Kidney (tissue), 14 donors: Measurements from ENCODE around the gene POPDC3. TPM values are rescaled to one million over a fixed set of nuclear protein-coding genes. Genes with fewer than 3 reads are reported as not detected.
"Not testable (repeated sequence)": the region's sequence is repeated elsewhere in the genome, so short reads cannot be mapped to it uniquely, and the experiment has no call there.

Experiments used
- DNase-seq, 5 donors: peaks; one replicate each; pipeline ENCODE4 v3.0.0-alpha.2; 2013 to 2020
- FAIRE-seq: peaks from 2 replicates; lab custom pipeline; 2012; peaks lifted over from hg19 to GRCh38; lab: Jason Lieb, UNC
- H3K27ac ChIP-seq, 2 donors: one replicate each; pipeline ENCODE4 v1.7.0; 2013; ENCODE audit warnings: low read depth in 2 of 2, low read length in 2 of 2, inconsistent platforms in 1 of 2
- H3K27me3 ChIP-seq: one replicate; pipeline ENCODE4 v1.7.1; 2013; ENCODE audit warnings: low read length, inconsistent platforms; ENCODE audit not compliant: control insufficient read depth, insufficient read depth
- H3K36me3 ChIP-seq, 3 donors: one replicate each; pipeline versions ENCODE4 v1.7.0 to v1.7.1; 2013; ENCODE audit warnings: low read length in 3 of 3, control low read depth in 1 of 3, inconsistent platforms in 1 of 3; ENCODE audit not compliant: insufficient read depth in 3 of 3, control insufficient read depth in 2 of 3
- H3K4me1 ChIP-seq, 3 donors: one replicate each; pipeline versions ENCODE4 v1.7.0 to v1.7.1; 2013; ENCODE audit warnings: low read length in 3 of 3, inconsistent platforms in 1 of 3, low read depth in 1 of 3; ENCODE audit not compliant: control insufficient read depth in 2 of 3, insufficient read depth in 2 of 3
- H3K4me3 ChIP-seq, 3 donors: one replicate each; pipeline versions ENCODE4 v1.7.0 to v1.8.1; 2013; ENCODE audit warnings: low read length in 3 of 3, control low read depth in 1 of 3, inconsistent platforms in 1 of 3
- H3K9ac ChIP-seq, 3 donors: one replicate each; pipeline versions ENCODE4 v1.7.0 to v1.7.1; 2013; ENCODE audit warnings: low read length in 3 of 3, control low read depth in 1 of 3, inconsistent platforms in 1 of 3
- H3K9me3 ChIP-seq, 3 donors: one replicate each; pipeline versions ENCODE4 v1.7.0 to v1.7.1; 2013; ENCODE audit warnings: low read length in 3 of 3, control low read depth in 1 of 3, inconsistent platforms in 1 of 3; ENCODE audit not compliant: control insufficient read depth in 2 of 3, insufficient read depth in 1 of 3
- intact Hi-C: fragments of 100-400 bp; cut with DNase I; formaldehyde crosslinking; loops from one replicate; pipeline ENCODE4 v1.11.1; 2022
- polyA plus RNA-seq: library from polyadenylated mRNA; stranded (reverse); fragments of 350-450 nt; fragmentation: Illumina TruSeq; extraction: RNeasy Lipid Tissue Mini Kit (QIAGEN cat#74804); gene quantifications from one replicate; pipeline ENCODE4 v1.2.3, GENCODE V29; 2014; ENCODE audit warnings: low read depth, low replicate concordance; ENCODE audit not compliant: insufficient read depth
- total RNA-seq: library from RNA; stranded (reverse); fragmentation: NEBNext Ultra II Directional; extraction: Animal tissue kit (Norgen Biotek cat#: 25700); gene quantifications from one replicate; pipeline ENCODE4 v1.2.1, GENCODE V29; 2021
- TF ChIP-seq, protein P1 (sequence below): IDR thresholded peaks from 3 replicates; pipeline ENCODE4 v1.5.1; 2012; ENCODE audit warnings: mild to moderate bottlenecking, moderate library complexity, borderline replicate concordance; ENCODE audit not compliant: insufficient read depth; ENCODE audit errors: extremely low read depth
- donor health status: control.
- donor health status: control.
- donor health status: control.
- donor health status: control.
- donor health status: control.
- donor health status: DM: yes; HTN: yes; CAD: no.
- donor health status: Normal renal cell carcinoma (clear cell type).

Gene POPDC3
- total and polyA plus RNA-seq, 2 donors from 2014 or later = not detected

DNA sequence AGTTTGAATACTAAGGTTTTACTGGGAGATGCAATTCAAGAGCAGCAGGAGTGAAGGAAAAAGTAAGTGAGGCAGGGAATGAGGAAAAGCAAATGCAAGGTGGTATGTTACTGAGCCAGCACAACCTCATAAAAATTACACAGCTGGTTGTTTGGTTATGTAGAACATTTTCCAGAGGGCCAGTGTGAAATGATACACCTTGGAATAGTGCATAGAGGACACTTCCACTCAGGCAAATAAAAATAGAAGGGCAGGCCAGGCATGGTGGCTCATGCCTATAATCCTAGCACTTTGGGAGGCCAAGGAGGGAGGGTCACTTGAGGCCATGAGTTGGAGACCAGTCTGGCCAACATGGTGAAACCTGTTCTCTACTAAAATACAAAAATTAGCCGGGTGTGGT lies 43.4 kb upstream of the POPDC3 start:
- H3K9me3 ChIP-seq = no peaks in the 10 kb centered on the region
- no peak overlapping the region for H3K27ac ChIP-seq
- H3K9ac ChIP-seq = no peak overlapping the region
- no peaks in the 10 kb centered on the region for H3K27me3 ChIP-seq
- FAIRE-seq = no peak
- H3K4me1 ChIP-seq = no peaks in the 10 kb centered on the region
- TF ChIP-seq, protein P1, sequence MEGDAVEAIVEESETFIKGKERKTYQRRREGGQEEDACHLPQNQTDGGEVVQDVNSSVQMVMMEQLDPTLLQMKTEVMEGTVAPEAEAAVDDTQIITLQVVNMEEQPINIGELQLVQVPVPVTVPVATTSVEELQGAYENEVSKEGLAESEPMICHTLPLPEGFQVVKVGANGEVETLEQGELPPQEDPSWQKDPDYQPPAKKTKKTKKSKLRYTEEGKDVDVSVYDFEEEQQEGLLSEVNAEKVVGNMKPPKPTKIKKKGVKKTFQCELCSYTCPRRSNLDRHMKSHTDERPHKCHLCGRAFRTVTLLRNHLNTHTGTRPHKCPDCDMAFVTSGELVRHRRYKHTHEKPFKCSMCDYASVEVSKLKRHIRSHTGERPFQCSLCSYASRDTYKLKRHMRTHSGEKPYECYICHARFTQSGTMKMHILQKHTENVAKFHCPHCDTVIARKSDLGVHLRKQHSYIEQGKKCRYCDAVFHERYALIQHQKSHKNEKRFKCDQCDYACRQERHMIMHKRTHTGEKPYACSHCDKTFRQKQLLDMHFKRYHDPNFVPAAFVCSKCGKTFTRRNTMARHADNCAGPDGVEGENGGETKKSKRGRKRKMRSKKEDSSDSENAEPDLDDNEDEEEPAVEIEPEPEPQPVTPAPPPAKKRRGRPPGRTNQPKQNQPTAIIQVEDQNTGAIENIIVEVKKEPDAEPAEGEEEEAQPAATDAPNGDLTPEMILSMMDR = no peak
- no peak overlapping the region for H3K4me3 ChIP-seq
- no peaks in the 10 kb centered on the region for H3K36me3 ChIP-seq
- DNase-seq = no peak
- intact Hi-C loops = no loop called here

DNA sequence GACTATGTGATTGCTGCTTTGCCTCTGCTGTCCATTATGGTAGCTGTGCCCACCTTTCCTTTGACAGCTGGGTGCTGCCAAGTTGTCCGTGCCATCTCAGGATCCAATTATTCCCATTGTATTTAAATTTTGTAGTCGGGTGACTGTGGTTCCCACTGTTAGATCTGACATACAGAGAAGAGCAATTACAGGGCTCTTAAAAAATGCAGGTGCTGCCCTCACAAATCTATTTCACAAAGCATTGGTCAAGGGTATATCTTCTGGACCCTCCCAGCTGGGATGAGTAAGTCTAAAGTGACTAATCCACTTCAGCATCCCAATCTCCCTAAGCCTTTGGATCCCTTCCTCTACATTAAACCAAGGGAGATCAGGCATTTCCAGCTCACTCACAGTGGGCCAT lies 41.4 kb upstream of the POPDC3 start:
- intact Hi-C loops, H3K4me3 ChIP-seq, H3K27me3 ChIP-seq, FAIRE-seq, H3K9ac ChIP-seq, H3K9me3 ChIP-seq, H3K27ac ChIP-seq, DNase-seq, H3K36me3 ChIP-seq, H3K4me1 ChIP-seq: not testable (repeated sequence)

DNA sequence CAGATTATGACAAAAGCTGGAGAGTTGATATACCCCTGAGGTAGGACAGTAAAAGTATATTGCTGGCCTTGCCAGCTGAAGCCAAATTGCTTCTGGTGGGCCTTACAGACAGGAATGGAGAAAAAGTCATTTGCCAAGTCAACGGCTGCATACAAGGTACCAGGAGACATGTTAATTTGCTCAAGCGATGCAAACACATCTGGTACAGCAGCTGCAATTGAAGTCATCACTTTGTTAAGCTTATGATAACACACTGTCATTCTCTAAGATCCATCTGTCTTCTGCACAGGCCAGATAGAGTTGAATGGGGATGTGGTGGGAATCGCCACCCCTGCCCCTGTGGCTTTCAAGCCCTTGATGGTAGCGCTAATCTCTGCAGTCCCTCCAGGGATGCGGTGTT lies 40.4 kb upstream of the POPDC3 start:
- FAIRE-seq = no peak
- no peaks in the 10 kb centered on the region for H3K27me3 ChIP-seq
- no peak overlapping the region for H3K4me3 ChIP-seq
- H3K9ac ChIP-seq = no peak overlapping the region
- intact Hi-C loops = no loop called here
- DNase-seq = no peak
- no peaks in the 10 kb centered on the region for H3K4me1 ChIP-seq
- H3K36me3 ChIP-seq = no peaks in the 10 kb centered on the region
- no peaks in the 10 kb centered on the region for H3K9me3 ChIP-seq
- no peak overlapping the region for H3K27ac ChIP-seq
- TF ChIP-seq, protein P1 = no peak

DNA sequence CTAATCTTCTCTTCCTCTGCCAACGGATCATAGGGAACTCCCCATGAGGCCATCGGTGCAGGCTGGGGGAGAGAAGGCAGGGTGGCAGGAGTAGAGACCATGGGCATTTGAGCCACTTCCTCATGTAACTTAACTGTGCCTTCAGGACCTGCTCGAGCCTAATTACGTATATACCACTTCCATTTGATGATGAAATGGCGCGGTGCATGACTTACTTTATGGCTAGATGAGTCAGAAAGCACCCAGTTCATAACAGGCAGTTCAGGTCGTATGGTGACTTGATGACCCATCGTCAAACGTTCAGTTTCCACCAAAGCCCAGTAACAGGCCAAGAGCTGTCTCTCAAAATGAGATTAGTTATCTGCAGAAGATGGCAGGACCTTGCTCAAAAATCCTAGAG lies 39.4 kb upstream of the POPDC3 start:
- intact Hi-C loops, FAIRE-seq, H3K27ac ChIP-seq, H3K9me3 ChIP-seq, H3K4me3 ChIP-seq, H3K27me3 ChIP-seq, H3K36me3 ChIP-seq, H3K9ac ChIP-seq, DNase-seq, H3K4me1 ChIP-seq: not testable (repeated sequence)

DNA sequence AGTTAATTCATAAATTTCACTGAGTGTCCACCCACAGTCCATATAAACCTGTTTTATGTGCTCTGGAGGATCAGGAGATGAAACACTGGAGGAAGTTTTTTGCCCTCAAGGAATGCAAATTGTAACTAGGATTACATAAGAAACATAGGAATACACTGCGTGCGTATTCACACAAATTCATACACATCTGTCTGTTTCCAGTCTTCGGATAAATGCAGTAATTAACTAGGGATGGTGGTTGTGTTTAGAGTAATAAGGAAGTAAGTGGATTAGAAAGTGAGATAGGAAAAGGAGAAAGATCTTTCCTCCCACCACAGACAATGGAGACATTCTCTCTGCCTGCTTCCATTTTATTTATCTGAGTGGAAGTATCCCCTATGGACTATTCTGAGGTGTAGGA lies 35.7 kb upstream of the POPDC3 start:
- Histone ChIP-seq H3K9ac (no peak overlapping the region), H3K4me1 (no peaks in the 10 kb centered on the region), H3K27me3 (no peaks in the 10 kb centered on the region), H3K4me3 (no peak overlapping the region), H3K27ac (no peak overlapping the region), H3K9me3 (no peaks in the 10 kb centered on the region), H3K36me3 (no peaks in the 10 kb centered on the region)
- intact Hi-C loops = no loop called here
- FAIRE-seq (no peak), DNase-seq (no peak)
- TF ChIP-seq, protein P1 = no peak
